ENCODE results near the gene TIMM13. TPM values are rescaled to one million over a fixed set of nuclear protein-coding genes. Genes with fewer than 3 reads are reported as not detected.

Gene TIMM13
- total and polyA plus RNA-seq, 4 donors = 20.5 to 122 (median 106) TPM

DNA sequence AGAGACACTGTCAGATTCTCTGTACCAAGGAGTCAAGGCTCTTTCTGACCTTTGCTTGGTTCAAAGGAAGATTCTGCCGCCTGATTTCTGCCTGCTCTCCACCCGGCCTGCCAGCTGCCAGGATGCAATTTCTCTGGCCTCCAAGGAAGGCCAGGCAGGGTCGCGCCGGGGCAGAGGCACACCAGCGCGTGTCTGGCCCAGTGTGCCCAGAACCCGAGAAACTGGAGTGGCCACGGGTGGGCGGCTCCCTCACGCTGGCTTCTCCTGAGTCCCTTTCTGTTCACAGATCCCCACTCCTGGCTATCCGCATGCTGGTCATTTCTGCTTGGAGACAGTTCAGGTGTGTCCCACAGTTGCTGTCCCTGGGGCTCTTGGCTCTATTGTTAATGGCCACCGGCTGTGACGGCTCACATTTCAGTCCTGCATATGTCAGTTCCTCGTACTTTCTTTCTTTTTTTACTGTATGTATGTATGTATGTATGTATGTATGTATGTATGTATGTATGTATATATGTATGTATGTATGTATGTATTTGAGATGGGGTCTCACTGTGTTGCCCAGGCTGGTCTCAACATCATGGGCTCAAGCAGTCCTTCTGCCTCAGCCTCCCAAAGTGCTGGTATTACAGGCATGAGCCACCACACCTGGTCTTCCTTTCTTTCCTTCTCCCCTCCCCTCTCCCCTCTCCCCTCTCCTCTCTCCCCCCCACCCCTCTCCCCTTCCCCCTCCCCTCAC is 50.4 kb downstream of the TIMM13 start:
- DNase-seq (ENCODE audit: low read depth in 4 of 6, low spot score in 6 of 6) = no peak
- H3K9me3 ChIP-seq (ENCODE audit: control insufficient read depth, insufficient read depth, low read length) = no peaks in the 10 kb centered on the region
- peaks cover 14% of the 10 kb centered on the region for H3K4me1 ChIP-seq (ENCODE audit: control insufficient read depth, insufficient read depth, low read length)
- no peak overlapping the region for H3K27ac ChIP-seq (ENCODE audit: low read depth, low read length)
- H3K27me3 ChIP-seq (ENCODE audit: control insufficient read depth, insufficient read depth, low read length) = no peaks in the 10 kb centered on the region
- H3K36me3 ChIP-seq (ENCODE audit: control insufficient read depth, insufficient read depth, low read length) = no peaks in the 10 kb centered on the region
- 76% methylated on average over 12 of the region's 15 CpGs for WGBS (ENCODE audit: insufficient coverage)
- no peak overlapping the region for H3K4me3 ChIP-seq (ENCODE audit: low read depth, low read length)

Other genes with a start within 250 kb of the TIMM13 start
- gene PLEKHJ1, start 191.3 kb downstream of the TIMM13 start, total RNA-seq = 10 to 100 TPM; 46.5 to 70.9 TPM
- 100 to 1,000 TPM in 1 of 2 donors, 10 to 100 TPM in 1; 97.5 to 106 TPM for gene PLEKHJ1, start 191.3 kb downstream of the TIMM13 start, polyA plus RNA-seq (ENCODE audit: insufficient read length in 2 of 2)
- gene SF3A2, start 190.8 kb downstream of the TIMM13 start, total RNA-seq = 10 to 100 TPM; 29.2 to 32.2 TPM
- gene SF3A2, start 190.8 kb downstream of the TIMM13 start, polyA plus RNA-seq (ENCODE audit: insufficient read length in 2 of 2) = 10 to 100 TPM; 80.5 to 97.8 TPM
- 1 to 10 TPM; 2.8 to 3.3 TPM for gene AMH, start 178.3 kb downstream of the TIMM13 start, total RNA-seq
- 10 to 100 TPM in 1 of 2 donors, 1 to 10 TPM in 1; 3.9 to 12.3 TPM for gene AMH, start 178.3 kb downstream of the TIMM13 start, polyA plus RNA-seq (ENCODE audit: insufficient read length in 2 of 2)
- under 1 TPM; 0.33 to 0.69 TPM for gene JSRP1, start 171.2 kb downstream of the TIMM13 start, total RNA-seq
- gene JSRP1, start 171.2 kb downstream of the TIMM13 start, polyA plus RNA-seq (ENCODE audit: insufficient read length in 2 of 2) = under 1 TPM; 0.74 to 0.90 TPM
- under 1 TPM in 1 of 2 donors, not detected in 1; 0.20 TPM for gene PEAK3, start 145.4 kb downstream of the TIMM13 start, total RNA-seq
- gene PEAK3, start 145.4 kb downstream of the TIMM13 start, polyA plus RNA-seq (ENCODE audit: insufficient read length in 2 of 2) = under 1 TPM; 0.11 to 0.16 TPM
- 1 to 10 TPM in 1 of 2 donors, under 1 TPM in 1; 0.94 to 2.9 TPM for gene LINGO3, start 119.4 kb downstream of the TIMM13 start, total RNA-seq
- 1 to 10 TPM; 6.3 to 7.4 TPM for gene LINGO3, start 119.4 kb downstream of the TIMM13 start, polyA plus RNA-seq (ENCODE audit: insufficient read length in 2 of 2)
- gene LSM7, start 99.0 kb downstream of the TIMM13 start, total RNA-seq = 100 to 1,000 TPM in 1 of 2 donors, 10 to 100 TPM in 1; 48.2 to 124 TPM
- gene LSM7, start 99.0 kb downstream of the TIMM13 start, polyA plus RNA-seq (ENCODE audit: insufficient read length in 2 of 2) = 100 to 1,000 TPM; 154 to 165 TPM
- 10 to 100 TPM; 30.2 to 45.3 TPM for gene SPPL2B, start 98.9 kb downstream of the TIMM13 start, total RNA-seq
- gene SPPL2B, start 98.9 kb downstream of the TIMM13 start, polyA plus RNA-seq (ENCODE audit: insufficient read length in 2 of 2) = 100 to 1,000 TPM; 101 to 140 TPM
- under 1 TPM; 0.33 to 0.59 TPM for gene TMPRSS9, start 67.3 kb downstream of the TIMM13 start, total RNA-seq
- 1 to 10 TPM; 2.1 to 3.8 TPM for gene TMPRSS9, start 67.3 kb downstream of the TIMM13 start, polyA plus RNA-seq (ENCODE audit: insufficient read length in 2 of 2)
- gene LMNB2, start 29.4 kb upstream of the TIMM13 start, total RNA-seq = 10 to 100 TPM; 24.9 to 41.7 TPM
- 10 to 100 TPM; 56.8 to 57.8 TPM for gene LMNB2, start 29.4 kb upstream of the TIMM13 start, polyA plus RNA-seq (ENCODE audit: insufficient read length in 2 of 2)
- gene GADD45B, start 48.5 kb upstream of the TIMM13 start, total RNA-seq = 10 to 100 TPM; 21.9 to 50.1 TPM
- gene GADD45B, start 48.5 kb upstream of the TIMM13 start, polyA plus RNA-seq (ENCODE audit: insufficient read length in 2 of 2) = 10 to 100 TPM in 1 of 2 donors, 1 to 10 TPM in 1; 5.3 to 13.6 TPM

All from spinal cord (tissue), 10 donors.